Stimulated activated CD8-positive, alpha-beta memory T cell treated with anti-CD3 and anti-CD28 coated beads, Interleukin-4, amount 100 ng/mL, for 48 hours (primary cell): ENCODE measurements around the gene FHOD3.
"Not testable (repeated sequence)": the region's sequence is repeated elsewhere in the genome, so short reads cannot be mapped to it uniquely, and the experiment has no call there.

ENCODE experiments used
- DNase-seq: peaks from one replicate; pipeline ENCODE4 v3.0.0-alpha.2; 2020

FHOD3 gene

DNA sequence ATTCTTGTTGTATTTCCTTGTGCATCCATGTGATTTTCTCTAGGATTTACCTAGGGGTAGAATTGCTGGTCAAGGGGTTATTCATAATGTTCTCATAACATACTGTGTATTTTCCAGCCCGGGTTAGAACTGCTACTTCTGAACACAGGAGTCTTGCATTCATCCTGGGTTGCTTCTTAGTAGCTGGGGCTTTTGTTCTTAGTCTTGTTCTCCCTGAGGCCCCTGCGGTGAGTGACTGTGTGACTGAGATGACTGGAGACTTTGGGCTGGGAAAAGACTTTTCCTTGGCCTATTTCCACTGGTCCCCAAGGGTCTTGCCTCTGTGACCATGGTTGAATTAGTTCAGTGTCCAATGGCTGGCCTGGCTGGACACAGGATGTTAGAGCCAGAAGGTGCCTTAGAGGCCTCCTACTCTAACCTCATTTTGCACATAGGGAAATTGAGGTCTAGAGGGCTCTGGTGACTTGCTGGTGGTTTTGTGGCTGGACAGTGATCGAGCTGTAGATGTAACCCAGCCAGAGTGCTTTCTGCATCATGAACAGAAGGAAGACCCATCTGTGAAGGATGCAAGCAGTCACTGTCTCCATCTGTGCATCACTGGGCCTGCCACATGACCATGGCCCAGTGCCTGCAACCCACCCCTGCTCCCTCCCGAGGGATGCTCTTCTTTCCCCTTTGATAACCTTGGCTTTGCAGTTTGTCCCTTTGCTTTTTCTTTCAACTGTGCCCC is 233.3 kb downstream of the FHOD3 start:
- no peak for DNase-seq

DNA sequence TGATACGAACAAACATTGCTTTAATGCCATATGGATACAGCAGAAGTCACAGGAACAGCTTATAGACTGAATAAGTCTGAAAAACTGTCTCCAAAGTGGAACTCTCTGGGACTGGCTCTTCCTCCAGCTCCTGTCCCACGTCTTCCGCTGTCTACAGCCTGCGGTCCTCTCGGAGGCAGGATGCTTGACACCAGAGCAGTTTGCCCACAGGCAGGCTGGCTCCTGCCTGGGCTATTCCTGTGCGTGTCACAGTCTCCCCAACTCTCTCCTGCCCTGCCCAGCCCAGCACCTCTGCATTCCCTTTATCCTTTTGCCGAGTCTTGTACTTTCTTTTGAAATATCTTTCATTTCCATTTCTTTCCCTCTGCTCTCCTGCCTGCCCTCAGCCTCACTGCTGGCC is 234.1 kb downstream of the FHOD3 start:
- DNase-seq = no peak

DNA sequence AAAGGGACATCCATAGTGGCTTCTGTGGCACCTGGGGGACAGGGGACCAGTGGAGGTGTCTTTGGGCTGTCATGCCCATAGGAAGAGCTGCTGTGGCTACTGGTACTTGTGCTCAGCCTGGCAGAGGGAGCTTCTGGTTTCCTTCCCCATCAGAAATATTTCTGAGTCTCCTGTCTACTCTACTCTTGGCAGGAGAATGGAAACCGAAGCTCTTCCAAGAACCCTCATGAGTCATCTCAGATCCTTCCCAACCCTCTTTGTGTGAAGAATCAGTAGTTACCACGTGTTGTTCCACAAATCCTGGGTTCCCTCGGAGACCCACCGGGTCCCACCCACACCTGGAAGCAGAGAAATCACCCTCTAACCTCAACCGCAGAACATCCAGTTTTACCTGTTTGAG is 234.9 kb downstream of the FHOD3 start:
- DNase-seq = no peak

DNA sequence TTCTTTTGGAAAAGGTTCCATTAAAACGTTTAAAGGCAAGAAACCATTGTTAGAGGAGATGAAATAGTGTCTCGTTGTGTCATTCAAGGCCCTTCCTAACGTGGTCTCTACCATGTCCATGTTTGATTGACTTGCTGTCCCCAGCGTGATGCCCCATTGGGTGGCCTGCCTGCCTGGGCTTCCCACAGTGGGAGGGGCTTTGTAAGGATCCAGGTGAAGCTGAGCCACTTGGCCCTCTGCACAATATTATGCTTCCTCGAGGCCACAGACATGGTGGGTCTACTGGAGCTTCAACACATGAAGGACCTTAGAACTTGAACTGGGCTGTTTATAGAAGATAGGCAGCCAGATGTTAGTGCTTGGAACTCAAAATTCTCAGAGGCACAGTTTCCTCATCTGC is 235.3 kb downstream of the FHOD3 start:
- DNase-seq = no peak

DNA sequence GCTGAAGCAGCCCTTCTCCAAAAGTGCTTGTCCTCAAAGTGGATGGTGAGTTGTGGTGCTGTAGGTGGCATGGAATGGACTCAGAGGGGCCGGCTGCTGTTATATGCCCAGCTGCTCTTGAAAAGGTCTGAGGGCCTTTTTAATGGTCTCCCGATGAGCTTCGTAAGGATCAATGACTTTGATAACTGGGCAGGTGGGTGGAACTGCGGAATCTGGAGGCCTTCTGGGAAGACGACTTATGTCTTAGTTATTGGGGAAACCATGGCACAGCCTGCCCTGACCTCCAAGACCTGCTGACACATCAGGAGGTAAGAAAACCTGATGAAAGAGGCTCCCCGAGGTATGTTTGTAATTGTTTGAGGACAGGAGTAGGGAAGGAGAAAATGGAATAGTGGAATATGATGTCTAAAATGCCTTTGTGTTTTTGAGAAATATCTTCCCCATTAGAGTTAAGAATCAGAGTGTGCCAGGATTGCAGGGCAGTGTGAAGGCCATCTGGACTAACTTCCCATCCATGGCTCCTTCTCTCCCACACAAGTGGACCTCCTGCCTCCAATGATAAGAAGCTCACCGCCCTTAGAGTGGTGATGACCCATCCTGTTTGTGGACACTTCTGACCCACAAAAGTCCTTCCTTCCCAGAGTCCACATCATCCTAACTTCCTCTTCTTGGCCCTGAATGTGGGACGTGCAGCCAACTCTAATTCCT is 236.1 kb downstream of the FHOD3 start:
- DNase-seq = no peak

DNA sequence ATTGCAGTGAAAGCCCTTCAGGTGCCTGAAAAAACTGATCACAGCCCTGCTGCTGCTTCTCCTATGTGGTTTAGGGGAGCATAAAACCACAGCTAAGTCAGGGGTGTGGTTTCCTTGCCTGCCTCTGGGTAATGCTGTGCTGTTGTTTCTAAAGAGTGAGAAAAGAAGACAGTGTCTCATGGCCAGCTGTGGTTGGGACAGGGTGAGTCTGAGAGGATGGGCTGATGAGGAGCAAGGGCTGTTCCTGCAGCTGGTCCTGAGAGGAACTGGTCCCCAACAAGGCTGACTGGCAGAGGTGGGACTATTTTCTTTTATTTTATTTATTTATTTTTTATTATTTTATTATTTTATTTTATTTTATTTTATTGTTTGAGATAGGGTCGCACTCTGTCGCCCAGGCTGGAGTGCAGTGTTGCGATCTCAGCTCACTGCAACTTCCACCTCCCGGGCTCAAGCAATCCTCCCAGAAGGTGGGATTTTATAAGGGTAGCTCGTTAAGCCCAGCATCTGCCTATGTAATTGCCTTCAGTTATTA is 236.7 kb downstream of the FHOD3 start:
- DNase-seq = no peak

DNA sequence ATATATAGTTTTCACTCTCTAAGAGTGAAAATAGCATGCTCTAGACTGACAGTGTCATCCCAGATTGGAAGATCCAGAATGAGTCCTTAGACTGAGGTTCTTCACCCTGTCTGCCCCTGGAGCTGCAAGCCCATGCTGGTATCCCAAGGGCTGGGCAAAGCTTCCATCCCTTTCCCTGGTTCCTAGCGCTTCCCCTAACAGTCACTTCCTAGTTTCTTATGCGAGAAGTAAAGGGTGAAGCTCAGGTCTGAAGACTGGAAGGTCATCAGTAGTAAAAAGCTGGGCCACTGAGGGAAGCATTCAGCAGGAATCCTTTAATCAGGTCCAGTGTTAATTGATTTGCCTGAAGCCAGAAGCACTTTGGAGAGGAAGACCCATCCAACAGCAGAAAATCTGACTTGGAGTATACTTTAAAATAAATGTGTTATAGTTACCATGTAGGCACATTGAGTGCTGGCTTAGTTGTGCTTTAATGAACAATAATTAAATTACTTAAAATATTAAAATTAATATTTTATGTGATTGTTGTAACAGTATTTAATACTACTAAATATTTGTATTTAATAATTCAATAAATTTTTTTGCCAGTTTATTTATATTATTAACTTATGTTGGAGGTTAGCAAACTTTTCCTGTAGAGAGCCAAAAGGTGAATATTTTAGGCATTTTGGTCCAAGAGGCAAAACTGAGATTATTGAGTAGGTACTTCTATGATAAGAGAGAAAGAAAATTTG is 237.9 kb downstream of the FHOD3 start:
- DNase-seq = no peak

DNA sequence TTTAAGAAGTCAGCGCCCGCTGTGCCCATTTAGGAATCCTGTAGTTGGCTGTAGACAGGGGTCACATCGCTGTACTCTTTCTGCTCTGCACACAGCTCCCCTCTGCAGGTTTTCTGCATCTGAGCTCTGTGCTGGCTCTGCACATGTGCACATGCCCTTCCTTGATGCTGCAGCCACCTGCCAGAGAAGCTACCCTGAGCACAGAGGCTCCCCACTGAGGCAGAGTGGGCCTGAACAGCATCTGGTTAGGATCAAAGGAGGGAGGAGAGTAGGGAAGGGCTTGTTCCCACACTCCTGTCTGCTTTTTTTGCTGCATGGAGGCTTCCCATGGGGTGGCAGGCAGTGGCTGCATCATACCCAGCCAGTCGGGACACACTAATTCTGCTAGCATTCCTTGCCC is 238.9 kb downstream of the FHOD3 start:
- no peak for DNase-seq

DNA sequence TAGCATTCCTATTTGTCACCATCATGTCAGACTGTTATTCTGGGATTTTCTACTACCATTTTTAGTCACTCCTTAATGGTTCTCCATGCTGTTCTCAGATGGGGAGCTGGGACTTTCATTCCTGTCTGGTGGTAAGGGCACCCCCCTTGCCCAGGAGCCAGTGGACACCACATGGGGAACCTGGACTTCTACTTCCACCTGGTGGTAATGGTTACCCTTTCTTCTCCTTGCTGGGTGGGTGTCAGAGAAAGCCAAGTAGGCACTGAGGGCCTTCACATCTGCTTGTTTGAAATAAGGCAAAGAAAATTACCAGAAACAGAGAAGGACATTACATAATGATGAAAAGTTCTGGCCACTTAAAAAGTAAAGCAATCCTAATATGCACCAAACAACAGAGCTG is 239.8 kb downstream of the FHOD3 start:
- no peak for DNase-seq

DNA sequence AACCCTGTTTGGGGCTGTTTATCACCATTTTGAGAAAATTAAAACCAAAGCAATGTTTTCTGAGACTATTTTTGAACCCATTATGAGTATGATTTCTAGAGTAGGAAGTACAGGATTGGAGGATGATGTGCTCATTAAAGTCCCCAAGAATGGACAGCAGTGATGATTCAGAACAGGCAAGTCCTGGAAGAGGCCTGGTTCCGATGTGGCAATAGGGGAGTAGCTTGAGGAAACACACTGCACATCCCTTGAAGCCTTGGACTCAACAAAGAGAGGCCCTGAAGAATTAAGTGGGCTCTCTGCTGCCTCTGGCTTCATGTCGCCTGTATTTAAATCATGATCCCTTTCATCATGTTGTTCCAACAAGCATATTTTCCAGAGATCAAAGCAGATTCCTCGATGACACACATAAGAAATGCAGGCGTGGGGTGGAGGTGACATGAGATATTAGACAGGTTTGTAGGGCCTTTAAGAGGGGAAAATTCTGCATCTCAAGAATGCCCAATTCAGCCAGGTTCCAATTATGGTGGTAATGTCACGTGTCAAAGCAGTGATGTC is 242.2 kb downstream of the FHOD3 start:
- no peak for DNase-seq

DNA sequence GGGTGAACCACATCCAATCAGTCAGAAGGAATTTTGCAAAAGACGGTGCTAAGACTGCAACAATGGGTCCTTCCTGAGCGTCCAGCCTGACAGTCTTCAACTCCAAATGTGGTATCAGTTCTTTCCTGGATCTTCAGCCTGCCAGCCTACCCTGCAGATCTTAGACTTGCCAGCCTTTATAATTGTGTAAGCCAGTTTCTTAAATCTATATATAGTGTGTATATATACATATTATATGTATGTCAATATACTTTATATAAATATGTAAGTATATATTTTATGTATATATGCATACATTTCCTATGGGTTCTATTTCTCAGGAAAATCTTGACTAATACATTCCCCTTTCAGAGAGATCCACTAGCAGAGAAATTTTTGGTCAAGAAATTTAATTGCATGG is 245.5 kb downstream of the FHOD3 start:
- no peak for DNase-seq

DNA sequence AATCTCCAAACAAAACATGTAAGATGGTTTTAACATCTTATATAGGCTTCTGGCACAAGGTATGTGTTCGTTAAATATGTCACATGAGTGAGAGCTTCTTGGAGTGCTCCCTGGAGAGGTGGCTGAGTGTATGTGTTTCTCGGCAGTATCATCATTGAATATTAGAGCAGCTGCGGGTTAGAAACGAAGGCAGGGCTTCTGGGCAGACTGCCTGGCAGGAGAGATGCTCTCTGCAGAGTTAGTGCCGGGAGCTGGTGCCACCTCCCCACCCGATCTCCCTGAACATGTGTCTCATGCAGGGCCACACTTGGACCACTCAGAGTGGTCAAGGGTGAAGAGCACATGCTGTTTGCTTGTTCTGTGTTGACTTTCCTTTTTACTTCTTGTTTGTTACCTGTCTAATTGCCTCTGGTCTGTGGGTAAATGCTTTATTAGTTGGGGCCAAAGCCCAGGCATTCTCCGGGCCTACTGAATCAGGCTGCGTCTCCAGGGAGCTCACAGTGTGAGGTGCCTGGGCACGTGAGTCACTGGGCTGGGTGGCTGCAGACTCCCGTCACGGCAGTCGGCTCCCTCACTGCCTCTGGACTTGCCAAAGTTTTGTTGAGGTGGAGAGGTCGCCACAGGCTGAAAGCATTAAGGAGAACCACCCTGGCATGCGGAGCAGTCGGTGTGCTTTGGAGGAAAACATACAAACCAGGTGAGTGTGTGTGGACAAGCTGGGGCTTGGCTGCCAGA is 246.6 kb downstream of the FHOD3 start:
- DNase-seq = no peak

DNA sequence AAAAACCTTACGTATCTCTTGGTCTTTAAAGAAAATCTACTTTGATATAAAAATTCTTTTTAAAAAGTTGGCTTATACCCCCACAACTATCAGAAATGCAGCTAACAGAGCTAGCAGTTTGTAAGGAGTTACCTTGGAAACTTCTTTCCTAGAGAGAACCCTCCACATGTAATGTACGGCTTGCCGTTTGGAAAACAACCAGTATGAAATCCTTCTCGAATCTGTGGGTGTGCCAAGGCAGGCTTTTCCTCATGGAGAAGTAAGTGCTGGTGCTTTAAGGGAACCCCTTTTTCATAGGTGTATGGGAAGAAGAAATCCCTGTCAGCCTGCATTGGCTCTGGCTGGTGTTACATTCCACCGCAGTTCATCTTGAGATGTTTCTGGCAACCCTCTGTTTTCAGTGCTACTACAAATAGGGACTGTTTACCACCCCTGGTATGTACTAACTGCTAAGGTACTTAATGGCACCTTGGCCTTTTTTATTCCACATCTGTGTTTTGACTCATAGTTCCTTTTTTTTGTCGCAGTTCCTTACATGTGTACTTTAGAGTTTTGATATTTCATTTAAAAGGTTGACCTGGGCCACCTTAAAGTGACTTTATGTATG is 248.4 kb downstream of the FHOD3 start:
- DNase-seq = no peak

DNA sequence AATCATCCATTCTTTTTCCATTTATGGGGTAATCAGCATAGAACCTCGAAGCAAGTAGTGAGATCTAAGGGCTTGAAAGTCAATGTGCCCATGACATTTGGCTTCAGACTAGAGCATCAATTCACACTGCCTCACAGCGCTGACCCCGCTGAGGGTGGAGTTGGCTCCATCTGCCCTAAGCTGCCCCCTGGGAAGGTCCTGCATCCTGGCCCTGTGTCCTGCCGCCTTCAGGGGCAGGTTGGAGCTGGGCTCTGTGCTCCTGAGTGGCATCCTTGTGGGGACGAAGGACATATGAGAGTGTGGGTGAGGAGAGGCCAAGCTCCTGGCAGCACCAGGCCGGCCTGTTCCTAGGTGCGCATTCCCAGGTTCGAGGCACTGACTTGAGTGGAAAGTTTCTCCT is 249.4 kb downstream of the FHOD3 start:
- no peak for DNase-seq

DNA sequence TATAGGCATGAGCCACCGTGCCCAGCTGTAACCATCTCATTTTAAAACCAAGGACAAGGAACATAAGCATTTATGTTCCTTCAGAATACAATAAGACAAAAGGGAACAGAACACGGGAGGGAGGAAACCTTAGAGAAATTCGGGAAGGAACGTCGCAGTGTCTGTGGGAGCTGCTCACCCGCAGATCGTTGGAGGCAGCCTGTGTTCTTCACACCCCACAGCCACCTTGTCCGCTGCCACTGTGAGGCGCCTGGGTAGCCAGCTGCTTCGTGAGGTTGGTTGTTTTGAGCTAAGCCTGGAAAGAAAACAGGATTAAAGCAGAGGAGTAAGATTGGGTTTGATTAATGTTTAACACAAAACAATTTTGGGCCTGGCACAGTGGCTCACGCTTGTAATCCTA is 250.0 kb downstream of the FHOD3 start:
- DNase-seq = no peak

DNA sequence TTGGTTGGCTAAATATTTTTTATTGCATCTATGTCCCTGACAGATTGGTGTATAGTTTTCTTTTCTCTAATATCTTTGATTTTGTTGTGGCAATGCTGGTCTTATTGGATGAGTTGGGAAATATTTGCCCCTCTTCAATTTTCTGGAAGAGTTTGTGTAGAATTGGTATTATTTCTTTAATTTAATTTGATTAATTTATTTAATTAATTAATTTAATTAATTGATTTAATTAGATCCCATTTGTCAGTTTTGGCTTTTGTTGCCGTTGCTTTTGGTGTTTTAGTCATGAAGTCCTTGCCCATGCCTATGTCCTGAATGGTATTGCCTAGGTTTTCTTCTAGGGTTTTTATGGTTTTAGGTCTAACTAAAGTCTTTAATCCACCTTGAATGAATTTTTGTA is 253.8 kb downstream of the FHOD3 start:
- DNase-seq = not testable (repeated sequence)

DNA sequence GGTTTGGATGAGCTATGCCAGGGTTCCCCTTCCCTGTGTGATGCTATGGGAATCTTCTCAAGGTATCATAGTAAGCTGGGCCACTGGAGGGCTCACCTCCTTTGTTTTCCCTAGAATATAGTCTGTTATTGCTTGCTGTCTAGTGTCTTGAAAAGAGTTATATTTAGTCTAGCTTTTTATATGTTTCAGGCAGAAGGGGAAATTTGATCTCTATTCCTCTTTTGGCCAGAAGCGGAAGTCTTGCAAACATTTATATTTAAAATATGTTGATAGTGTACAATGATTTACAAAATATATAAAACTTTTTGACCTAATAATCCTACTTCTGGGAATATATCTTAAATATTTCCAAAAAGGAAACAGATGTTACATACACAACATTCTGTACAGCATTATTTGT is 260.7 kb downstream of the FHOD3 start:
- no peak for DNase-seq

DNA sequence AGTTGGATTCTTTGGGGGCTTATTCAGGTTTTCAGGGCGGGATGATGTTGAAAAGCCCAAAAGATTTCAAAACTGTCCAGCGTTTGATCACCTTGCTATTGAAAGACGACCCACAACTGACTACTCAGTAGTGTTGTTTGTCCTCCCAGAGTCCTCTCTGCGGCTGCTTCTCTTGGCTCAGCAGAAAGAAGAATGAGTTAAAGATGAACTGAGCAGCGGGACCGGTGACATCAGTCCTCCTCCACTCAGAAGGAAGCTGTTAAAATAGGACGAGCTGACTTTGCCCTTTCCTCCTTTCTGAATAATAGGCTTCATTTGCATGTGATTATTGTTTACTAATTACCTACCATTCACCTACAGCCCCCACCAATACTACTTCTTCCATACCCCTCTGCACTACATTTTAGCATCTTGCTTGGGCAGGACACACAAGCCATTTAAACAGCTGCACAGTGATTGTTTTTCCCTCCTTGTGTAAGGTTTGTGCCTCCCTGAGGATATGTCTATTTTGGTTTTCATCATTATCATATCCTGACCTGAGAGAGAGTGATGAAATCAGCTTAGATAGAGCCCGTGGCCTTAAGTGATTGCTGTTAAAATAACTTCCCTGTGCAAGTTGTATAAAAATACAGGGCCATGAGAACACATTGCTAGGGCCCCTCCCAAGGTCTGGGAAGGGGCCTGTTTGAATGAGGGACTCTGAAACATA is 261.8 kb downstream of the FHOD3 start:
- DNase-seq = no peak

DNA sequence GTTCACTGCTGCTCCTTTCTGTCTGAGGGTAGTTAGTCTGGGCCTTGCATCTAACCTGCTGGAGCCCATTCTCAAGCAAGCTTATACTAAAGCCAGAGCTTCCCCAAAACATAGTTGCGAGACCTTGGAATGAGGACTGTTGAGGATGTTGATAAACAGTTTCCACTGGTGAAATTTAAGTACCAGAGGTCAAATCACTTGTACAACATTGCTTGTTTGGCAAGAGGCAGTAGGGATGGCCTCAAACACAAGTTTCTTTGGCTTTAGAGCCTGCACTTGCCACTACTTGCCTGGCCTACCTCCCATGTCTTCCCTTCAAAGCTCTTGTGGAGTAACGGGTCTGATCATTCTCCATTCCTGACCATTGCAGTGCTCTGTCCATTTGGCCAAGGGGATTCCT is 262.7 kb downstream of the FHOD3 start:
- no peak for DNase-seq

DNA sequence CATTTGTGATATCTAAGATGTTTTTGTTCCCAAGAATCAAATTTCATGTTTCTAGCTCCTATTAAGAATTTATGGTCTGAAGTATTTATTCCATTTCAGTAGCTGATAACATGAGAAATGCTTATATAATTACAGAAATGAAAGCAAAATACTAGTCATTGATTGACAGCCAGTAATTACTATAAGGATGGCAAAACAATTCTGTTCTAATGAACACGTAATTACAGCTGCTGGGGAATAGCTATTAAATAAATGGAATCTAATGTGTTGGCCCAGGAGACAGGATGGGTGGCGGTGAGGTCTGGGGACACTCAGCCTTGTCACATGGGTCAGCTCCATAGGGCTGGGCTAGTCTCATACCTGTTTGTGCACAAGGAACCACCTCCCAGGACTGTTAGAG is 263.5 kb downstream of the FHOD3 start:
- no peak for DNase-seq

DNA sequence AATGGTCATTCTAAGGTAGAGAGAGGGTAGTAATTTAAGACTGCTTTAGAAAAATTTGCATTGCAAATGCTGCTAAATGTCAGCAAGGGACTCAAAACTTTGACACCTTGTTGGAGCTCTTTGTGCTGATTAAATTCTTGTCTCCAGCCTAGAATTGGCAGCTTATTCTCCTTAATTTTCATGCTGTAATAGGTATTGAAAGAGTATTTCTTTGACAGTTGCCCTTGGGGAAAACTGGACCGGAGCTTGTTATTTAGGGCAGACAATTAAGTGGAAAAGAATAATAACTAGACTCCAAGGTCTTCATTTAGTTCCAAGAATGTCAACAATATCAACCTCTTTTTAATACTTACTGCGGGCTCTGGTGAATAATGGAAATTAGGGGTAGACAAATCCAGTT is 267.3 kb downstream of the FHOD3 start:
- no peak for DNase-seq

DNA sequence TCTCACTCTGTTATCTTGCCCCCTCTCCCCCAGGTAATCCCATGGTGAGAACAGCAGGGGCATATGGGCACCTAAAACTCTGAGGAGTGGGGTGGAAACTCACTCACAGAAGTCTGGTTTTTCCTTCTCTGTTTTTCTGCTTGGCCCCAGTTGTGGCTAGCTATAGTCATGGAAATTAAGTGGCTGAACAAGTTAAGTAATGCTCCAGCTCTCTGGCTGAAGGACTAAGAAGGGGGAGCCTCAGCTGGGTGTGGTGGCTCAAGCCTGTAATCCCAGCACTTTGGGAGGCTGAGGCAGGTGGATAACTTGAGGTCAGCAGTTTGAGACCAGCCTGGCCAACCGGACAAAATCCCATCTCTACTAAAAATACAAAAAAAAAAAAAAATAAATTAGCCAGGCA is 270.3 kb downstream of the FHOD3 start:
- no peak for DNase-seq
